BLaER1 (cell line): Measurements from ENCODE around the gene LRRC2.
"Not testable (repeated sequence)": the region's sequence is repeated elsewhere in the genome, so short reads cannot be mapped to it uniquely, and the experiment has no call there.

Experiments used
- H3K27ac ChIP-seq: shearing (Covaris generic); formaldehyde crosslinking; 2 replicates; pipeline ENCODE4 v1.8.1; 2022
- H3K27me3 ChIP-seq: shearing (Covaris generic); formaldehyde crosslinking; 2 replicates; pipeline ENCODE4 v1.8.1; 2022
- H3K36me3 ChIP-seq: shearing (Covaris generic); formaldehyde crosslinking; 2 replicates; pipeline ENCODE4 v1.8.1; 2022
- H3K4me1 ChIP-seq: shearing (Covaris generic); formaldehyde crosslinking; 2 replicates; pipeline ENCODE4 v1.8.1; 2022
- H3K4me2 ChIP-seq: shearing (Covaris generic); formaldehyde crosslinking; 2 replicates; pipeline ENCODE4 v1.8.1; 2022
- H3K4me3 ChIP-seq: shearing (Covaris generic); formaldehyde crosslinking; 2 replicates; pipeline ENCODE4 v1.8.1; 2022
- H3K9ac ChIP-seq: shearing (Covaris generic); formaldehyde crosslinking; 2 replicates; pipeline ENCODE4 v1.8.1; 2022
- H3K9me3 ChIP-seq: shearing (Covaris generic); formaldehyde crosslinking; 2 replicates; pipeline ENCODE4 v1.8.1; 2022
- H4K20me1 ChIP-seq: shearing (Covaris generic); formaldehyde crosslinking; 2 replicates; pipeline ENCODE4 v1.8.1; 2022
- Cebpa-rat ChIP-seq: shearing (Covaris generic); IDR thresholded peaks from 2 replicates; pipeline ENCODE4 v1.8.1; 2022

LRRC2 gene

GRCh38 chr3:46545818-46546630 lies 20.1 kb downstream of the LRRC2 start:
- Histone ChIP-seq H3K9ac (peak overlapping the region; percentile 43; the same call in 1 of the 2 replicates), H3K36me3 (peaks cover 11% of the 10 kb centered on the region), H3K4me1 (peaks cover 93% of the 10 kb centered on the region), H3K9me3 (peaks cover 16% of the 10 kb centered on the region), H4K20me1 (no peaks in the 10 kb centered on the region), H3K4me3 (no peak overlapping the region), H3K4me2 (peak overlapping the region; percentile 64), H3K27me3 (no peaks in the 10 kb centered on the region), H3K27ac (peak overlapping the region; percentile 77)
- no peak for TF ChIP-seq Cebpa-rat

GRCh38 chr3:46544771-46545503 lies 21.2 kb downstream of the LRRC2 start:
- Histone ChIP-seq H4K20me1 (no peaks in the 10 kb centered on the region), H3K36me3 (peaks cover 3% of the 10 kb centered on the region; the same call in 1 of the 2 replicates), H3K27me3 (no peaks in the 10 kb centered on the region), H3K4me3 (no peak overlapping the region), H3K27ac (peak overlapping the region; percentile 77), H3K4me2 (peak overlapping the region; percentile 64), H3K4me1 (peaks cover 93% of the 10 kb centered on the region), H3K9ac (peak overlapping the region; percentile 43; the same call in 1 of the 2 replicates), H3K9me3 (peaks cover 6% of the 10 kb centered on the region)
- TF ChIP-seq Cebpa-rat = no peak

GRCh38 chr3:46542801-46543201 lies 23.3 kb downstream of the LRRC2 start:
- peak overlapping the region; percentile 99 for H3K27ac ChIP-seq
- no peaks in the 10 kb centered on the region for H3K9me3 ChIP-seq
- peaks cover 90% of the 10 kb centered on the region for H3K4me1 ChIP-seq
- no peak for TF ChIP-seq Cebpa-rat
- no peak overlapping the region for H3K4me3 ChIP-seq
- H3K9ac ChIP-seq = peak overlapping the region; percentile 76
- peak overlapping the region; percentile 87 for H3K4me2 ChIP-seq
- H3K36me3 ChIP-seq = no peaks in the 10 kb centered on the region; the same call in 1 of the 2 replicates
- no peaks in the 10 kb centered on the region for H4K20me1 ChIP-seq
- no peaks in the 10 kb centered on the region for H3K27me3 ChIP-seq

GRCh38 chr3:46542344-46542743 lies 23.8 kb downstream of the LRRC2 start:
- Histone ChIP-seq H4K20me1 (no peaks in the 10 kb centered on the region), H3K4me1 (peaks cover 90% of the 10 kb centered on the region), H3K4me3 (no peak overlapping the region), H3K36me3 (no peaks in the 10 kb centered on the region; the same call in 1 of the 2 replicates), H3K4me2 (peak overlapping the region; percentile 87), H3K9ac (peak overlapping the region; percentile 76), H3K27ac (peak overlapping the region; percentile 99), H3K9me3 (no peaks in the 10 kb centered on the region), H3K27me3 (no peaks in the 10 kb centered on the region)
- no peak for TF ChIP-seq Cebpa-rat

- Histone ChIP-seq H3K4me3 (no peak overlapping the region), H3K4me1 (peaks cover 90% of the 10 kb centered on the region), H3K27me3 (no peaks in the 10 kb centered on the region), H3K36me3 (no peaks in the 10 kb centered on the region; the same call in 1 of the 2 replicates), H3K27ac (peak overlapping the region; percentile 99), H4K20me1 (no peaks in the 10 kb centered on the region), H3K9me3 (no peaks in the 10 kb centered on the region), H3K4me2 (peak overlapping the region; percentile 87), H3K9ac (peak overlapping the region; percentile 76; the same call in 1 of the 2 replicates)
- no peak for TF ChIP-seq Cebpa-rat
These were observed 24.3 kb downstream of the LRRC2 start for GRCh38 chr3:46541835-46542234.

GRCh38 chr3:46540550-46540949 lies 25.6 kb downstream of the LRRC2 start:
- peak overlapping the region; percentile 85; the same call in 1 of the 2 replicates for H3K9ac ChIP-seq

GRCh38 chr3:46539443-46540005 lies 26.6 kb downstream of the LRRC2 start:
- peaks cover 78% of the 10 kb centered on the region for H3K4me1 ChIP-seq
- no peaks in the 10 kb centered on the region for H3K9me3 ChIP-seq
- peak overlapping the region; percentile 87 for H3K4me2 ChIP-seq
- peak overlapping the region; percentile 99 for H3K27ac ChIP-seq
- H3K4me3 ChIP-seq = peak overlapping the region; percentile 55
- no peaks in the 10 kb centered on the region; the same call in 1 of the 2 replicates for H3K36me3 ChIP-seq
- H3K27me3 ChIP-seq = no peaks in the 10 kb centered on the region
- H3K9ac ChIP-seq = peak overlapping the region; percentile 85
- no peak for TF ChIP-seq Cebpa-rat
- H4K20me1 ChIP-seq = no peaks in the 10 kb centered on the region

More at GRCh38 chr3:46540550-46540949, 25.6 kb downstream of the LRRC2 start:
- Histone ChIP-seq H3K4me1 (peaks cover 88% of the 10 kb centered on the region), H3K27ac (peak overlapping the region; percentile 99), H3K4me3 (no peak overlapping the region), H3K9me3 (no peaks in the 10 kb centered on the region), H3K36me3 (no peaks in the 10 kb centered on the region; the same call in 1 of the 2 replicates), H4K20me1 (no peaks in the 10 kb centered on the region), H3K27me3 (no peaks in the 10 kb centered on the region), H3K4me2 (peak overlapping the region; percentile 87)
- TF ChIP-seq Cebpa-rat = no peak

- Histone ChIP-seq H3K4me1 (peaks cover 72% of the 10 kb centered on the region), H3K27ac (peak overlapping the region; percentile 99), H3K9me3 (0 out of 2 replicates have a peak, but pooled peaks cover 3% of the 10 kb centered on the region), H3K4me3 (peak overlapping the region; percentile 55), H3K36me3 (no peaks in the 10 kb centered on the region), H4K20me1 (no peaks in the 10 kb centered on the region), H3K4me2 (peak overlapping the region; percentile 87), H3K27me3 (no peaks in the 10 kb centered on the region), H3K9ac (peak overlapping the region; percentile 85)
- TF ChIP-seq Cebpa-rat = no peak; the same call in 1 of the 2 replicates
These were observed 27.2 kb downstream of the LRRC2 start for GRCh38 chr3:46538803-46539442.

GRCh38 chr3:46538425-46538802 lies 27.7 kb downstream of the LRRC2 start:
- not testable (repeated sequence) for H3K36me3 ChIP-seq, H4K20me1 ChIP-seq, H3K9me3 ChIP-seq, H3K27me3 ChIP-seq
- peak overlapping the region; percentile 47 for H3K4me3 ChIP-seq
- H3K9ac ChIP-seq = peak overlapping the region; percentile 85
- H3K4me2 ChIP-seq = peak overlapping the region; percentile 87
- peak overlapping the region; percentile 99 for H3K27ac ChIP-seq
- peaks cover 69% of the 10 kb centered on the region for H3K4me1 ChIP-seq
